ENCODE data around the gene CAV1.

The CAV1 gene

DNA sequence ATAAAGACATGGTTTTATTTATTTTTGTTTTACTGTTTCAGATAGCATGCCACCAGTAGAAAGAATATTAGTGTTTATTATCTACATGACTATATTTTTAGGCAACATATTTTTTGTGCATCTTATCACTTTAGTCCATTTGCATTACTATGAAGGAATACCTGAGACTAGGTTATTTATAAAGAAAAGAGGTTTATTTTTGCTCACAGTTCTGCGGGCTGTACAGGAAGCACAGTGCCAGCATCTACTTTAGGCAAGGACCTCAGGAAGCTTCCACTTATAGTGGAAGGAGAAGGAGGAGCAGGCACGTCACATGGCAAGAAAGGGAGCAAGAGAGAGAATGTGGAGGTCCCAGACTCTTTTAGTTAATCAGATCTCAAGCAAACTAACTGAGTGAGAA lies 19.6 kb upstream of the CAV1 start:
- DNase-seq, result no peak

- no peak for DNase-seq
Observed at GRCh38 chr7:116505823-116506222, 19.0 kb upstream of the CAV1 start.

GRCh38 chr7:116509982-116510579 lies 14.8 kb upstream of the CAV1 start:
- no peak for DNase-seq

DNA sequence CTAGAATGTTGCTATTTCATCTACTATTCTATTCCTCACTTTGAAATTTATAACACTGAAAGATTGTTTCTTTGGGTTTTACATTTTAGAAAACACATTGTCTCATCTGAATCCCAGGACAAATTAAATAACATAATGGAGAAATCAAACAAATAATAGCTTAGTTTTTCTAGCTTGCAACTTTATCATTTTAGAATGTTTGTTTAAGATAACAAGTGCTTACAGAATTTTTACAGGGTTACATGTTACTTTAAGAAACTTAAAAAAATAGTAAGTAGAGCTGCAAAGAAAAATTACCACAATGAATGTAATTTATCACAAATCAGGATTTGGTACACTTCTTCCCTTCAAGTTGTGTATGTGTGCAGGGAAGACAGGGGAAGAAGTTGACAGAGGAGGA lies 14.0 kb upstream of the CAV1 start:
- no peak for DNase-seq

- peak; percentile 52 for DNase-seq
Observed at GRCh38 chr7:116511552-116512519, 13.0 kb upstream of the CAV1 start.

- DNase-seq, result no peak
Observed at GRCh38 chr7:116512520-116513188, 12.2 kb upstream of the CAV1 start.

DNA sequence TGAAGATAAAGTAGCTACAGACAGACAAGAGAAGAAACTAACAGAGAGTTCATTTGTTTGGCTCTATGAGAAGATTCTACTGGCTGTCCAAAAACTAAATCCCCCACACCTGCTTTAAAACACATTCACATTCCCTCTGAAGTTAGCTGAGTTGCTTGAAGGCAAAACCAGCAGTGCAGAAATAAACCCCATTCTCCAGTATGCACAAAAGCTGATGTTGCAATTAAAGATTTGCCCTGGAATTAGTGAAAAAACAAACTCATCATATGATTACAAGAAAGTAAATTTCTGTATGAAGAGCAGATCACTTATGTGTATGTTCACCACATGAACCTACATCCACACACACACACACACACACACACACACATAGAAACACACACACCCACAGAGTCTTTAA lies 9.3 kb upstream of the CAV1 start:
- no peak for DNase-seq

GRCh38 chr7:116516324-116516723 lies 8.5 kb upstream of the CAV1 start:
- no peak for DNase-seq

DNA sequence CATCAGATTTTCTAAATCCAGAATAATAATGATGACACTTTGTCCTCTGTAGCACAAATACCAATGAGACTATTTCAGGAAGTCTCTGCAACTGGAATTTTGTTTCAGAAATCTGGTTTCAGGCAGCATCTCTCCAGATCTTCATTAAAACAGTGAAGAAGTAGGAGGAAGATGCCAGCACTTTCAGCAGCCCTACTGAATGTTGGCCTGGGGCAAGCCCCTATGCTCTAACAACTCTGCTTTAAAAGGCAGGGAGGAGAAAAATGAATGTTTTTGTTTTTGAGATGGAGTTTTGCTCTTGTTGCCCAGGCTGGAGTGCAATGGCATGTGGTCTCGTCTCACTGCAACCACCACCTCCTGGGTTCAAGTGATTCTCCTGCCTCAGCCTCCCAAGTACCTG lies 7.2 kb upstream of the CAV1 start:
- no peak for DNase-seq

DNA sequence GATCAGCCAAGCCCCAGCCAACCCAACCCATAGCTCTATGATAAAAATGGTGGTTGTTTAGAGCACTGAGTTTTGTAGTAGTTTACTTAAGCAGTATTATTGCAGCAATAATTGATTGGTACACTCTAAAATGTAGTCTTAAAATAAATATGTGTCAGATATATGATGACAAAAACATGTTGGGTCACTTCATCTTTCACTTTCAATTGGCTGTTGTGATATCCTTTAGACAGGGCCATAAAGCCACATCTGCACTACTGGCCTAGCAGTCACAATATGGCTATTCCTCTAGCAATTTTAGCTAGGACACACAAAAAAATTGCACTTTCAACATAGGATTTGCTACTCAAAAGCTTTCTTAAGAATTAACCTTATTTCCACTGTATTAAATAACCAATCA lies 5.9 kb upstream of the CAV1 start:
- no peak for DNase-seq

DNA sequence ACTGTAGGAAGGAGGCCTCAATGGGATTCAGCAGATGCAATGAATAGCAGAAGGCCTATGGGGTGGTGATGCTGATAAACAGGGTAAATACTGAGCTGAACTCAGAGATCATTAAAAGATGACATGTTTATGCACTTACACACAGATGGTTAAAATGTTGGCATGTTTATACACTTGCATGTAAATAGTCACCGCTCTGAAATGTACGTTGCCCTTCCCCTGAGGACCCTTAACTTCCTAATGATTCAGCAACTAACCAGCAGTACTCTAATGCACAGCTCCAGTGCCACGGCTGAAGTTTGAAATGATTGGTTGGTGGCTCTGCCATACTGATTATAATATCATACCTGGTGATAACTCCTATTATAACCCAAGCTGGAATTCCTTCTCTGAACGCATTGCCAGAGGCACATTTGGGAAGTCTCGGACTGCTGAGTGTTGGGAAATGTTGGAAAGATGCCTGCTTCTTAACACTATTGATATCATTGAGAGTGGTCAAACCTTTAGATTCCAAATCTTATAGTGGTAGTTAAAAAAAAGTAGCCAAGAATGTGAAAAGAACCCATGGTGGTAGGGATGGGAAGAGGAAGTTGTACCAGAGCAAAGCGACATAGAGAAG lies 3.7 kb upstream of the CAV1 start:
- no peak for DNase-seq

- no peak for DNase-seq
Observed at GRCh38 chr7:116522247-116522646, 2.6 kb upstream of the CAV1 start.

- no peak for DNase-seq
Observed at GRCh38 chr7:116524221-116524608, 621 bp upstream of the CAV1 start.

- DNase-seq, result peak; percentile 34
Observed at GRCh38 chr7:116525298-116525912, 569 bp downstream of the CAV1 start.

DNA sequence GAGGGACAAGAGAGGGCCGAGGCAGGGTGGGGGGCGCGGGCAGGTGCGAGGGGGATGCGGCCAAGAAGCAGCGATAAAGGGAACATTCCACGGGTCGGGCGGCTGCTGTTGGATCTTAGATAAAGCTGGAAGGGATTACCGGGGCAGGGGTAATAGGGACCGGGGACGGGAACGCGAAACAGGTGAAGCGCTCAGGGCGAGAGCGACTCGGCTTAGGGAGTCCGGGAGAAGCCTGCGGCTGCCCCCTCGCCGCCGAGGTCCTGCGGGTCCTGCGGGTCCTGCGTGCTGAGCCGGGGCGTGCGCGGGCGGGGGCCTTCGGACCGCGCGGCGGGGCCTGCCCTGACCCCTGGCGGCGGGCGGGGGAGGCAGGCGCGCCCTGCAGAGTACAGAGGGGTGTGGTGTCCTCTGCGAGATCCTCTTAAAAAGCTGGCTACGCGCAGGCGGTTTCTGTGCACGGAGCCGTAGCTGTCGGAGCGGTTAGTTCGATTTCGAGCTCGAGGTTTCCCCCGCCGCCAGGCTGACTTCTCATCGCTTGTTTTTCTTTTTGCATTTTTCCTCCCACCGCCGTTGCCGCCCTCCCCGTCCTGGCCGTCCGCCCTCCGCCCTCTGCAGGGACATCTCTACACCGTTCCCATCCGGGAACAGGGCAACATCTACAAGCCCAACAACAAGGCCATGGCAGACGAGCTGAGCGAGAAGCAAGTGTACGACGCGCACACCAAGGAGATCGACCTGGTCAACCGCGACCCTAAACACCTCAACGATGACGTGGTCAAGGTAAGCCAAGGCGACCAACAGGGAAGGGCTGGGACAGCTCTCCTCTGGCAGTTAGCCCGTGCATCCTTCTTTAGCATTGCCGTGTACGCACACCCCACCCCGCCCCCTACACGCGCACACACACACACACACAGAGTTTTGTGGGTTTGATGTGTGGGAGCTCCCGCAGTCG lies 1.4 kb downstream of the CAV1 start:
- peak; percentile 75 for DNase-seq

- DNase-seq, result no peak
Observed at GRCh38 chr7:116526897-116527296, 2.1 kb downstream of the CAV1 start.

GRCh38 chr7:116527521-116527920 lies 2.7 kb downstream of the CAV1 start:
- DNase-seq, result no peak

- no peak for DNase-seq
Observed at GRCh38 chr7:116528008-116528789, 3.4 kb downstream of the CAV1 start.

DNA sequence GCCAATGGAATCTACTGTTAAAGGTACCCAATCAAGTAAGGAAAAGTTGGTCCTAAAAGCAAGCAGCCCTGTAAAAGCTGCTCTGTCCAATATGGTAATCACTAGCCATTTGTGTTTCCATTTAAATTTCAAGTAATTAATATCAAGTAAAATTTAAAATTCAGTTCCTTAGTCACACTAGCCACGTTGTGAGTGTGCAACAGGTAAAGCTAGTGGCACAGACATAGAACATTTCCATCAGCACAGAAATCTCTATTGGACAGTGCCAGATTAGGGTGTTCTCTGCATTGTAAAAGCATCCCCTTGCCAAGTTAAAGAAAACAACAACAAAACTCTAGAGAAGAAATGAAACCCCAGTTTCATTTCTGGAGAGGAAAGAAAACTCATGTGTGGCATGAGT lies 4.4 kb downstream of the CAV1 start:
- no peak for DNase-seq

DNA sequence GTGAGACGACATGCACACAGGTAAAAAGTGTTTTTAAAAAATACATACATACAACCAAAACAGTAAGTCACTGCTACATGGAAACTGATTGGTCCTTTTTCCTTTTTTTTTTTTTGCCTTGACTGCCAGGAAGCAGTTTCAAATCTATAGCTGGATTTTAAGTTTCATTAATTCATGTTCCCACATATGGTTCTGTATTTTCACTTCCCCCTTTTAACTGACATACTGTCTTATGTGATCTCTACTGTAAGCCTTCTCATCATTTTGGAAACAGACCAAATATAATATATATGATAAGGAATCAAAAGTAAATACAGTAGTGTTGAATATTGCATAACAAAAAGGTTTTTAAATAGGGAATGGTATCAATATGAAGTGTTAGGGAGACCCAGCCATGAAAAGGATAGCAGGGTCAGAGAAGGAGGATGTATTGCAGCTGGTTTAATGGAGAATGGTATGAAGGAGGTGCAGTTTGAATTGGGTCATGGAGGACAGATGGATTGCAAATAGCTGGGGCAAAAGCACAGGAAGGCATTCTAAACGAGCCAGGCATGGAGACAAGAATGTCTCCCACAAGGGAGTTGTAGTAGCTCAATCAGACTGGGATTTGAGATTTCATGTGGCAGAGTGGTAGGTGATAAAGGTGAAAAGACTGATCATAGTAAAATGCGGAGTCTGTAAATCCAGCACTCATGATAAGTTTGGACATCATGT lies 5.4 kb downstream of the CAV1 start:
- DNase-seq, result no peak

Measured in NCI-H69 (cell line).